K562 (cell line): ENCODE results near the gene ATG13. TPM values are rescaled to one million over a fixed set of nuclear protein-coding genes. Genes with fewer than 3 reads are reported as not detected.

Experiments used
- ATF7 ChIP-seq: fragments of 450-650 bp; IDR thresholded peaks from 2 replicates; pipeline ENCODE4 v1.7.1; 2014; ENCODE audit warnings: mild to moderate bottlenecking, moderate library complexity
- DACH1 ChIP-seq: fragments of 450-650 bp; IDR thresholded peaks from 2 replicates; pipeline ENCODE4 v1.6.1; 2018; ENCODE audit not compliant: partially characterized antibody
- E2F1 ChIP-seq: sonication (generic); formaldehyde crosslinking; IDR thresholded peaks from 2 replicates; pipeline ENCODE4 v1.8.1; 2023; ENCODE audit warnings: mild to moderate bottlenecking, missing genetic modification reagents, moderate library complexity
- FOXK2 ChIP-seq, 2 experiments: fragments of 450-650 bp; IDR thresholded peaks in 1 of 2; conservative IDR thresholded peaks in 1 of 2; 2 replicates each; pipeline ENCODE4 v1.6.1; 2016; ENCODE audit warnings: low read depth in 2 of 2, mild to moderate bottlenecking in 1 of 2
- GTF2F1 ChIP-seq: IDR thresholded peaks from 2 replicates; pipeline ENCODE4 v1.6.1; 2011; ENCODE audit warnings: low read depth, low read length, improper control_type of control experiment
- HDAC3 ChIP-seq: fragments of 450-650 bp; IDR thresholded peaks from 2 replicates; pipeline ENCODE4 v1.6.1; 2018; ENCODE audit warnings: borderline replicate concordance, mild to moderate bottlenecking, moderate library complexity; ENCODE audit not compliant: partially characterized antibody
- HLTF ChIP-seq: fragments of 450-650 bp; IDR thresholded peaks from 2 replicates; pipeline ENCODE4 v1.6.1; 2016
- HNRNPUL1 ChIP-seq: fragments of 200-400 bp; formaldehyde crosslinking; IDR thresholded peaks from 2 replicates; pipeline ENCODE4 v1.6.1; 2017; ENCODE audit warnings: low read length
- KDM2B ChIP-seq: fragments of 250-450 bp; sonication (Bioruptor Pico); IDR thresholded peaks from 2 replicates; pipeline ENCODE4 v1.8.0; 2021; ENCODE audit warnings: mild to moderate bottlenecking, moderate library complexity
- MCM2 ChIP-seq: fragments of 450-650 bp; IDR thresholded peaks from 2 replicates; pipeline ENCODE4 v1.6.1; 2017; ENCODE audit warnings: low read depth, mild to moderate bottlenecking
- MED1 ChIP-seq: sonication (generic); formaldehyde crosslinking; IDR thresholded peaks from 2 replicates; pipeline ENCODE4 v1.8.1; 2023; ENCODE audit warnings: missing genetic modification reagents, borderline replicate concordance
- MTA3 ChIP-seq: fragments of 450-650 bp; formaldehyde crosslinking; IDR thresholded peaks from 2 replicates; pipeline ENCODE4 v1.6.1; 2017; ENCODE audit warnings: mild to moderate bottlenecking, borderline replicate concordance
- NELFE ChIP-seq: IDR thresholded peaks from 2 replicates; pipeline ENCODE4 v1.6.1; 2011; ENCODE audit warnings: mild to moderate bottlenecking; ENCODE audit not compliant: insufficient read depth, insufficient read length
- PHF21A ChIP-seq: fragments of 450-650 bp; IDR thresholded peaks from 2 replicates; pipeline ENCODE4 v1.6.1; 2017; ENCODE audit warnings: low read depth, borderline replicate concordance
- RAD51 ChIP-seq: fragments of 450-650 bp; IDR thresholded peaks from 2 replicates; pipeline ENCODE4 v1.7.1; 2016; ENCODE audit warnings: low read depth, mild to moderate bottlenecking, borderline replicate concordance
- RBM14 ChIP-seq: fragments of 200-400 bp; formaldehyde crosslinking; IDR thresholded peaks from 2 replicates; pipeline ENCODE4 v1.6.1; 2018; ENCODE audit warnings: low read depth, mild to moderate bottlenecking, low read length, moderate library complexity, borderline replicate concordance; ENCODE audit not compliant: insufficient read depth
- SIX5 ChIP-seq, 2 experiments: IDR thresholded peaks; 2 replicates each; pipeline ENCODE4 v1.6.1; 2011; ENCODE audit warnings: low read length in 2 of 2, borderline replicate concordance in 1 of 2, low read depth in 1 of 2, mild to moderate bottlenecking in 1 of 2, moderate library complexity in 1 of 2; ENCODE audit not compliant: insufficient read depth in 1 of 2
- SMARCA4 ChIP-seq: fragments of 450-650 bp; IDR thresholded peaks from 2 replicates; pipeline ENCODE4 v1.6.1; 2016
- TOE1 ChIP-seq, 2 experiments: fragments of 450-650 bp in 1 of 2; sonication (generic) in 1 of 2; formaldehyde crosslinking in 1 of 2; IDR thresholded peaks; 2 replicates each; pipeline versions ENCODE4 v1.7.1 to v1.8.0; 2016 to 2022; ENCODE audit warnings: borderline replicate concordance in 2 of 2, mild to moderate bottlenecking in 2 of 2, antibody characterized with exemption in 1 of 2, inconsistent platforms in 1 of 2, low read depth in 1 of 2, missing genetic modification reagents in 1 of 2, moderate library complexity in 1 of 2
- ZBTB1 ChIP-seq: sonication (generic); formaldehyde crosslinking; IDR thresholded peaks from 2 replicates; pipeline ENCODE4 v1.8.1; 2023; ENCODE audit warnings: missing genetic modification reagents, low read depth, mild to moderate bottlenecking, borderline replicate concordance
- ZBTB17 ChIP-seq: fragments of 450-650 bp; formaldehyde crosslinking; IDR thresholded peaks from 2 replicates; pipeline ENCODE4 v1.4.0; 2020; ENCODE audit warnings: mild to moderate bottlenecking
- ZNF253 ChIP-seq: fragments of 250-450 bp; sonication (Bioruptor Pico); conservative IDR thresholded peaks from 2 replicates; pipeline ENCODE4 v1.6.1; 2021; ENCODE audit warnings: mild to moderate bottlenecking
- ZNF277 ChIP-seq: fragments of 250-450 bp; sonication (Bioruptor Pico); IDR thresholded peaks from 2 replicates; pipeline ENCODE4 v1.8.0; 2022; ENCODE audit warnings: inconsistent platforms, mild to moderate bottlenecking, moderate library complexity, borderline replicate concordance
- ZNF282 ChIP-seq: sonication (generic); formaldehyde crosslinking; IDR thresholded peaks from 2 replicates; pipeline ENCODE4 v1.8.1; 2023; ENCODE audit warnings: missing genetic modification reagents
- polyA plus RNA-seq, 8 experiments: library from polyadenylated mRNA; depleted of rRNA in 4 of 8; stranded (reverse) in 5 of 8; unstranded in 3 of 8; fragments of >200 nt; fragmentation: Nextera tagmentation in 2 of 8; fragmentation: Illumina TruSeq in 1 of 8; extraction: Ambion mirVana in 2 of 8; extraction: Trizol in 1 of 8; gene quantifications; 2 replicates each; pipeline versions ENCODE4 v1.2.1 to v1.2.3, GENCODE V29; 2011 to 2014; ENCODE audit warnings: inconsistent platforms in 1 of 8, missing spikeins in 1 of 8
- total RNA-seq, 7 experiments: library from RNA; depleted of rRNA in 6 of 7; stranded (reverse); fragments of >200 nt in 6 of 7; fragmentation: Illumina TruSeq in 2 of 7; extraction: Trizol in 2 of 7; gene quantifications; 2 replicates each; pipeline versions ENCODE4 v1.2.1 to v1.2.3, GENCODE V29; 2011 to 2021; ENCODE audit warnings: low replicate concordance in 1 of 7
- TF ChIP-seq, protein P1 (sequence below): fragments of 250-450 bp; sonication (Bioruptor Pico); IDR thresholded peaks from 2 replicates; pipeline ENCODE4 v1.5.0; 2021; ENCODE audit warnings: mild to moderate bottlenecking, borderline replicate concordance

ATG13 gene
- total and polyA plus RNA-seq, 9 of the 15 experiments (the other 6 are each of a cell fraction or from before 2014, with no cell fraction given), result 13.1 to 61.5 (median 36.5) TPM

DNA sequence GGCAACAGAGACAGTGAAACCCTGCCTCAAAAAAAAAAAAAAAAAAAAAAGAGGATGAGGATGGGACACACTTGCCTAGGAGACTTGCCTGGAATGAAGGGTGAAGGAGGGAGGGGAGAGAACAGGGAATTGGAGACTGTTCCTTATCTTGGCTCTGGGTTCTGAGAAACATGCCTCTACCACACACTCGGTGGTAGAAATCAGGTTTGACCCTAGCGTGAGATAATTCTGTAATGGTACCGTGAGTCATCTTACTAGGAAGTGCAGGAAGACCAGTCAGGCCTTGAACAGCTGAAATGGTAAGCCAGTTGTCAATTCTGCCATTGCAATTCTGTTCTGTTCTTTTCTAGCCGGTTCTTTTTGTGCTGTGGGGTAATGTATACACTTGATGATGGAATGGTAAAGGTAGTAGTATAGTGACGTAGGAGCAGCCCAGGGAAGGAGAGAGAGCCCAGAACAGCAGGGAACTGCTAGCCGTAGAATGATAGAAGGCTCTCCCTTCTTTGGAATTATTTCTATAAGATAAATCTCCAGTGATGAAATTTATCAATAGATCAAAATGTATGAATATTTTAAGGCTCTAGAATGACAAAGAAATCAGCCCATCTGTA, 19.6 kb upstream of the ATG13 start (continued):
- TF ChIP-seq, protein P1, sequence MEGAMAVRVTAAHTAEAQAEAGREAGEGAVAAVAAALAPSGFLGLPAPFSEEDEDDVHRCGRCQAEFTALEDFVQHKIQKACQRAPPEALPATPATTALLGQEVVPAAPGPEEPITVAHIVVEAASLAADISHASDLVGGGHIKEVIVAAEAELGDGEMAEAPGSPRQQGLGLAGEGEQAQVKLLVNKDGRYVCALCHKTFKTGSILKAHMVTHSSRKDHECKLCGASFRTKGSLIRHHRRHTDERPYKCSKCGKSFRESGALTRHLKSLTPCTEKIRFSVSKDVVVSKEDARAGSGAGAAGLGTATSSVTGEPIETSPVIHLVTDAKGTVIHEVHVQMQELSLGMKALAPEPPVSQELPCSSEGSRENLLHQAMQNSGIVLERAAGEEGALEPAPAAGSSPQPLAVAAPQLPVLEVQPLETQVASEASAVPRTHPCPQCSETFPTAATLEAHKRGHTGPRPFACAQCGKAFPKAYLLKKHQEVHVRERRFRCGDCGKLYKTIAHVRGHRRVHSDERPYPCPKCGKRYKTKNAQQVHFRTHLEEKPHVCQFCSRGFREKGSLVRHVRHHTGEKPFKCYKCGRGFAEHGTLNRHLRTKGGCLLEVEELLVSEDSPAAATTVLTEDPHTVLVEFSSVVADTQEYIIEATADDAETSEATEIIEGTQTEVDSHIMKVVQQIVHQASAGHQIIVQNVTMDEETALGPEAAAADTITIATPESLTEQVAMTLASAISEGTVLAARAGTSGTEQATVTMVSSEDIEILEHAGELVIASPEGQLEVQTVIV (CRISPR knock-in tag), result no peak
- TF ChIP-seq RBM14 (no peak), ZBTB1 (CRISPR knock-in tag) (no peak), E2F1 (CRISPR knock-in tag) (no peak), ZNF253 (no peak), HNRNPUL1 (no peak), MED1 (CRISPR knock-in tag) (no peak), ATF7 (peak; percentile 76), RAD51 (no peak), DACH1 (peak; percentile 75), ZBTB17 (CRISPR knock-in tag) (no peak; the same call in 1 of the 2 replicates), PHF21A (no peak), ZNF277 (no peak), FOXK2 (conservative IDR thresholded peaks at IDR 0.05 in 1 of 2, IDR thresholded peaks at IDR 0.05 in 1 of 2; ENCODE audit: low read depth in 2 of 2) (peak; percentile 54 to 65; a peak in 2 of 4 replicates), NELFE (no peak), GTF2F1 (no peak), SIX5 (IDR thresholded peaks at IDR 0.05; ENCODE audit: borderline replicate concordance in 1 of 2, insufficient read depth in 1 of 2, low read depth in 1 of 2, low read length in 2 of 2) (no peak), MTA3 (peak; percentile 78), SMARCA4 (peak; percentile 95), KDM2B (CRISPR knock-in tag) (no peak), TOE1 (IDR thresholded peaks at IDR 0.05; ENCODE audit: borderline replicate concordance) (0 out of 2 replicates have a peak, but pooled peaks have one; percentile 21), TOE1 (CRISPR knock-in tag; IDR thresholded peaks at IDR 0.05; ENCODE audit: borderline replicate concordance, low read depth) (no peak), ZNF282 (CRISPR knock-in tag) (no peak), HLTF (peak; percentile 56; the same call in 1 of the 2 replicates), MCM2 (no peak), HDAC3 (no peak)
